HFFc6 (cell line): ENCODE measurements around the gene EGFR. TPM values are rescaled to one million over a fixed set of nuclear protein-coding genes. Genes with fewer than 3 reads are reported as not detected.

Experiments
- DNase-seq: peaks from one replicate; pipeline ENCODE4 v3.0.0-alpha.2; 2018
- H3K27ac Mint-ChIP-seq: 2 replicates; pipeline ENCODE4 v1.8.0; 2020; ENCODE audit warnings: mild to moderate bottlenecking, mixed read lengths
- H3K27me3 Mint-ChIP-seq: 2 replicates; pipeline ENCODE4 v1.8.0; 2021; ENCODE audit warnings: mild to moderate bottlenecking, moderate library complexity, mixed read lengths; ENCODE audit not compliant: insufficient read depth
- H3K36me3 Mint-ChIP-seq: 2 replicates; pipeline ENCODE4 v1.8.0; 2021; ENCODE audit warnings: low read depth, mixed read lengths
- H3K4me1 Mint-ChIP-seq: 2 replicates; pipeline ENCODE4 v1.8.0; 2020; ENCODE audit warnings: low read depth, mixed read lengths
- H3K4me3 Mint-ChIP-seq: 2 replicates; pipeline ENCODE4 v1.8.0; 2020; ENCODE audit warnings: mild to moderate bottlenecking, moderate library complexity, mixed read lengths
- H3K9me3 Mint-ChIP-seq: 2 replicates; pipeline ENCODE4 v1.8.0; 2020; ENCODE audit warnings: mild to moderate bottlenecking, mixed read lengths
- CTCF ChIP-seq: fragments of 200-600 bp; sonication (generic); IDR thresholded peaks from 2 replicates; pipeline ENCODE4 v1.5.0; 2021; ENCODE audit warnings: antibody characterized with exemption, mild to moderate bottlenecking
- total RNA-seq, 6 experiments: library from RNA; stranded (reverse); fragmentation: NEBNext Ultra II Directional; extraction: Animal tissue kit (Norgen Biotek cat#: 25700); gene quantifications; 2 replicates in 1 of 6; 3 replicates in 5 of 6; pipeline ENCODE4 v1.2.3, GENCODE V29; 2021

Gene EGFR
- total RNA-seq, 6 experiments from 2014 or later, result 69.9 to 87.2 (median 77.0) TPM

GRCh38 chr7:55260676-55261385 lies 242.0 kb downstream of the EGFR start:
- Mint-ChIP-seq H3K27me3 (peaks cover 13% of the 10 kb centered on the region), H3K4me3 (no peak overlapping the region), H3K27ac (no peak overlapping the region), H3K9me3 (no peaks in the 10 kb centered on the region), H3K4me1 (peaks cover 6% of the 10 kb centered on the region), H3K36me3 (no peaks in the 10 kb centered on the region)
- DNase-seq, result no peak
- TF ChIP-seq CTCF, result no peak
